GM18867 (cell line): ENCODE measurements around the gene KRT86.
"Not testable (repeated sequence)": the region's sequence is repeated elsewhere in the genome, so short reads cannot be mapped to it uniquely, and the experiment has no call there.

Experiments
- ATAC-seq: cut with Tn5 transposase; IDR thresholded peaks from one replicate; pipeline ENCODE4 v1.9.1; 2021; ENCODE audit warnings: mild to moderate bottlenecking, moderate library complexity; ENCODE audit not compliant: unreplicated experiment

KRT86 gene

GRCh38 chr12:52331039-52331438 is 56.6 kb downstream of the KRT86 start:
- no peak for ATAC-seq

- ATAC-seq: no peak
Observed at GRCh38 chr12:52331833-52332232, 57.4 kb downstream of the KRT86 start.

DNA sequence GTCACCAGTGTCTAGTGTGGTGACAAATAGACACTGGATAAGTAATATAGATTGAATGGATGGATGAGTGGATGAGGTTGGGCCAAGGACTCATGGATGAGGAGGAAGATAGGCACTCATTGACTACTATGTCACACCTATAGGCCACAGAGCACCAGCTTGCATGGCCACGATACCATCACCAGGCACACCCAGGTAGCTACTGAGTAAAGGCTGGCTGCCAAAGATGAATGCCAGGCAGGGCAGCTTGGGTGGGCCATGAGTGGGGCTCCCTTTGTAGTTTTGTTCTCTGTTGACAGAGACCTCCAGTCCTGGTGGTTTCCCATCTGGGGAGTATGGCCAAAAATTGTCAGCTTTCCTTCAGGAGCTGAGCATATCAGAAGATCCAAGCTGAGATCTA is 57.9 kb downstream of the KRT86 start:
- no peak for ATAC-seq

GRCh38 chr12:52333321-52333720 is 58.9 kb downstream of the KRT86 start:
- ATAC-seq: no peak

GRCh38 chr12:52334185-52334584 is 59.7 kb downstream of the KRT86 start:
- ATAC-seq: no peak

GRCh38 chr12:52335598-52336262 is 61.3 kb downstream of the KRT86 start:
- ATAC-seq: no peak

- ATAC-seq: no peak
Observed at GRCh38 chr12:52336641-52337040, 62.2 kb downstream of the KRT86 start.

GRCh38 chr12:52337054-52337453 is 62.6 kb downstream of the KRT86 start:
- no peak for ATAC-seq

DNA sequence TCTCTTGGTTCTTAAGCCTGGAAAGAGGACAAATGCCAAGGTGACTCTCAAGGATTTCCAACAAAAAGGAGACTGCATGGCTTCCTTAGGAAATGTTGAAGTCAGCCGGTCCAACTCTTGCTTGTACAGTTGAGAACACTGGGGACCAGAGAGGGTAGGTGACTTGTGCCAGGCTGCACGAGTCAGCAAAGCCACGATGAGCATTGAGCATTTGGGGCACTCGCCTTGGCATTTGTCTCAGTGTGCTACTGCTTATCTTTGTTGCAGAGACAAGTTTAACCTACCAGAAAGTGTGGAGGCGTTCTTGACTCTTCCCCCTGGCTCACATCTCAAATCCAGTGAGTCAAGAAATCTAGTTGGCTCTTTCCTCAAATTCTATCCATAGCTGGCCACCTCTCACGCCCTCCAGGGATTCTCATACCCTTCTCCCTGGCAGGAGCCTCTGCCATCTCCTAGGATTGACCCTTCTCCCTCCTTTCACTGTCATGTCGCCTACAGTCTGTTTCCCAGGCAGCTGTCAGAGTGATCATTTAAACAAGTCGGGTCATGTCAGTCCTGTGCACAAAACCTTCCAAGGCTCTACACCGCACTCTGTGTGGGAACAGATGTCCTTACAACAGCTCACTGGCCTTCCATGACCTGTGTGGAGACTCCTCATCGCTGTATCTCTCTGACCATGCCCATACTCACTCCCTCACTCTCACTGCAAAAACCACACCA is 64.0 kb downstream of the KRT86 start:
- ATAC-seq: no peak

- no peak for ATAC-seq
Observed at GRCh38 chr12:52341066-52341580, 66.7 kb downstream of the KRT86 start.

- no peak for ATAC-seq
Observed at GRCh38 chr12:52342781-52343490, 68.5 kb downstream of the KRT86 start.

DNA sequence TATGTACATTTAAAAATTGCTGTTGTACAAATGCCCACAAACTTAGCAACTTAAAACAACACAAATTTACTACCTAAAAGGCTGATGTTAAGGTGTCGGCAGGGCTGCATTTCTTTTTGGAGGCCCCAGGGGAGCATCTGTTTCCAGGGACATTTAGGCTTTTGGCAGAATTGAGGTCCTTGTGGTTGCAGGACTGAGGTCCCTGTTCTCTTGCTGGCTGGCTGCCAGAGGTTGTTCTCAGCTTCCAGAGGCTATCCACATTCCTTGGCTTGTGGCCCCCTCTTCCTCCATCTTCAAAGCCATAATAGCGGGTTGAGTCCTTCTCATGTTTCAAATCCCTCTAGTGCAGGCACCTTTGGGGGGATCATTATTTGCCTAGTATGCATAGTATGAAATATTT is 69.1 kb downstream of the KRT86 start:
- ATAC-seq: no peak

- ATAC-seq: no peak
Observed at GRCh38 chr12:52344111-52344510, 69.7 kb downstream of the KRT86 start.

DNA sequence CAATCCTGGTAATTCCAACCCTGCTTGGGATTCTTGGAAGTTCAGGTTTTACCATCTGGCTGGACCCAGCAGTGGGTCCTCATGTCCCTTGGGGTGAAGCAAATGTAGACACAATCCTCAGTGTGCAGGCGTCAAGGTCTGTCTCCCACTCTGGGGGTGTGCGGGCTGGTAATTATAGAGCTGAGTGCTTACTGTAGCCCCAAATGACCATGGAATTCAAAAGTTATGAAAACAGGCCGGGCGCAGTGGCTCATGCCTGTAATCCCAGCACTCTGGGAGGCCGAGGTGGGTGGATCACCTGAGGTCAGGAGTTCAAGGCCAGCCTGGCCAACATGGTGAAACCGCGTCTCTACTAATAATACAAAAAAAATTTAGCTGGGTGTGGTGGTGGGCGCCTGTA is 70.6 kb downstream of the KRT86 start:
- ATAC-seq: not testable (repeated sequence)

GRCh38 chr12:52346593-52346992 is 72.1 kb downstream of the KRT86 start:
- ATAC-seq: no peak

DNA sequence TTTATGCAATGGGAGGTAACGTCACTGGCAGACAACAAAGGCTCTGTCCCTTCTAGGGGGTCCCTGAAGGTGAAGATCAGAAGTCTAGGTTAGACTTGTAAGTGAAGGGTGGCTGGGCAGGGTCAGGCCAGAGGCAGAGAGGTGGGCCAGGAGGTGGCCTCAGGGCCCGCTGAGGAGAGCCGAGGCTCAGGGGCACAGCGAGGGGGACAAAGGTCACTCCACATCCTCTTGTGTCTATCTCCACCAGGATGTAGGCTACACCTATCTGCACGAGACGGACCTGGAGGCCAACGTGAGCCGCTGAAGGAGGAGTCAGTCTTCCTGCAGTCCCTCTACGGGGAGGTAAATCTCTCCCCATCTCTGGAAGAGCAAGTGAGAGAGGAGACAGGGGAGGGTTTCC is 72.6 kb downstream of the KRT86 start:
- ATAC-seq: no peak

- no peak for ATAC-seq
Observed at GRCh38 chr12:52347551-52348510, 73.4 kb downstream of the KRT86 start.

- no peak for ATAC-seq
Observed at GRCh38 chr12:52349196-52349595, 74.8 kb downstream of the KRT86 start.

- ATAC-seq: no peak
Observed at GRCh38 chr12:52350021-52350620, 75.7 kb downstream of the KRT86 start.

DNA sequence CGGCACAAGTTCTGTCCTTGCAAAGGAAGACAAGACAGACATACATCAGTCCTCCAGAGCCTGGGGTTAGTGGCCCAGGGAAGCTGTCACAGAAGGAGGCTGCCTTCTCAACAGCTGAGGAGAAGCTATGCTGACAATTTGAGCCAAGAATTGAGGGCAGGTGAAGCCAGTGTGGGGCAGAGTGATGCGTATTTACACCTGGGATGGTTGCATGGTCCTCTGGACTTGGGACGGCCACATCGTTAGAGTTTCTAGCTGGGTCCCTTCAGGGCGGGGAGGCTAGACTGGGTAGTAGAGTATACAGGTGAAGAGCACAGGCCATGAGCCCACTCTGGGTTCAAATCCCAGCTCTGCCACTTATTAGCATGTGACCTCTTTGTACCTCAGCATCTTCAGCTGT is 76.3 kb downstream of the KRT86 start:
- no peak for ATAC-seq
